HCT116 (cell line): ENCODE measurements around the gene UTS2. TPM values are rescaled to one million over a fixed set of nuclear protein-coding genes. Genes with fewer than 3 reads are reported as not detected.

Experiments used
- ATAC-seq: fragments of 200-7000 bp; cut with Tn5 transposase; 2 replicates; pipeline ENCODE4 v1.9.1; 2020; ENCODE audit warnings: mild to moderate bottlenecking, moderate library complexity
- BruUV-seq: library from RNA; stranded (reverse); fragments of 400-500 nt; replicated peaks from 2 replicates; lab custom pipeline; 2021; lab: Mats Ljungman, UMichigan
- CTCF ChIA-PET: fragments of 300-600 bp; sonication (Branson Sonifier 250); formaldehyde crosslinking; loops from one replicate; lab custom pipeline; 2021; ENCODE audit warnings: antibody characterized with exemption; lab: Charles Lee
- POLR2A ChIA-PET: fragments of 300-600, 350-600 bp; sonication (Branson Sonifier 250); formaldehyde crosslinking; loops from one replicate; lab custom pipeline; 2021; ENCODE audit warnings: antibody characterized with exemption; lab: Charles Lee
- RAD21 ChIA-PET, 2 experiments: fragments of 300-600 bp; sonication (Branson Sonifier 250); formaldehyde crosslinking; loops; one replicate each; lab custom pipeline; 2023; ENCODE audit warnings: low total read pairs in 2 of 2; ENCODE audit not compliant: uncharacterized antibody in 2 of 2, unreplicated experiment in 2 of 2, low non-redundant PET in 1 of 2; lab: Charles Lee
- DNase-seq: peaks from one replicate; pipeline ENCODE4 v3.0.0-alpha.2; 2010; ENCODE audit warnings: low read depth, low spot score
- H2AFZ ChIP-seq: fragments of 200-600 bp; shearing (Covaris generic), sonication (generic); 2 replicates; pipeline ENCODE4 v1.6.1; 2017; ENCODE audit warnings: low read depth, mixed run types, mixed read lengths, antibody characterized with exemption, low read length; ENCODE audit not compliant: poor library complexity, severe bottlenecking
- H3K27ac ChIP-seq: 2 replicates; pipeline ENCODE4 v1.5.1; 2012; ENCODE audit warnings: low read depth, low read length
- H3K27me3 ChIP-seq: fragments of 200-600 bp; sonication (generic); 2 replicates; pipeline ENCODE4 v1.6.1; 2016; ENCODE audit warnings: mixed run types, low read length, mixed read lengths; ENCODE audit not compliant: insufficient read depth
- H3K36me3 ChIP-seq, 2 experiments: fragments of 200-500 bp in 1 of 2; fragments of 200-600 bp in 1 of 2; sonication (Bioruptor generic) in 1 of 2; sonication (generic) in 1 of 2; 2 replicates each; pipeline versions ENCODE4 v1.5.1 to v1.6.1; 2014 to 2016; ENCODE audit warnings: low read length in 2 of 2, inconsistent platforms in 1 of 2, mixed read lengths in 1 of 2, mixed run types in 1 of 2; ENCODE audit not compliant: insufficient read depth in 2 of 2, control insufficient read depth in 1 of 2
- H3K4me1 ChIP-seq, 2 experiments: fragments of 200-600 bp in 1 of 2; sonication (generic) in 1 of 2; 2 replicates each; pipeline versions ENCODE4 v1.5.1 to v1.6.1; 2012 to 2017; ENCODE audit warnings: low read length in 2 of 2, inconsistent platforms in 1 of 2, mild to moderate bottlenecking in 1 of 2, mixed read lengths in 1 of 2, mixed run types in 1 of 2, moderate library complexity in 1 of 2; ENCODE audit not compliant: insufficient read depth in 2 of 2, control insufficient read depth in 1 of 2
- H3K4me2 ChIP-seq: fragments of 200-600 bp; sonication (generic); 2 replicates; pipeline ENCODE4 v1.6.1; 2017; ENCODE audit warnings: mixed run types, low read length, mixed read lengths
- H3K4me3 ChIP-seq, 2 experiments: fragments of 200-600 bp in 1 of 2; sonication (generic) in 1 of 2; replicated peaks in 1 of 2; 2 replicates each; pipeline ENCODE4 v1.5.1; 2011 to 2016; ENCODE audit warnings: low read length in 2 of 2, control low read depth in 1 of 2, low read depth in 1 of 2, mild to moderate bottlenecking in 1 of 2, mixed read lengths in 1 of 2, mixed run types in 1 of 2
- H3K79me2 ChIP-seq: fragments of 200-600 bp; sonication (generic); 2 replicates; pipeline ENCODE4 v1.6.1; 2017; ENCODE audit warnings: mild to moderate bottlenecking, mixed run types, low read length, moderate library complexity, mixed read lengths; ENCODE audit not compliant: insufficient read depth
- H3K9ac ChIP-seq: fragments of 200-600 bp; sonication (generic); 2 replicates; pipeline ENCODE4 v1.6.1; 2016; ENCODE audit warnings: low read length, mixed read lengths
- H3K9me2 ChIP-seq: fragments of 200-600 bp; sonication (generic), shearing (Covaris generic); 2 replicates; pipeline ENCODE4 v1.6.1; 2017; ENCODE audit warnings: mixed run types, mild to moderate bottlenecking, moderate library complexity; ENCODE audit not compliant: insufficient read depth
- H3K9me3 ChIP-seq, 2 experiments: fragments of 200-500 bp in 1 of 2; fragments of 200-600 bp in 1 of 2; sonication (Bioruptor generic) in 1 of 2; sonication (generic) in 1 of 2; 2 replicates each; pipeline ENCODE4 v1.6.1; 2014 to 2017; ENCODE audit warnings: low read length in 2 of 2, mixed read lengths in 2 of 2, inconsistent platforms in 1 of 2, low read depth in 1 of 2, mild to moderate bottlenecking in 1 of 2, mixed run types in 1 of 2, moderate library complexity in 1 of 2; ENCODE audit not compliant: control insufficient read depth in 1 of 2, insufficient read depth in 1 of 2
- H4K20me1 ChIP-seq: fragments of 200-600 bp; sonication (generic), shearing (Covaris generic); 2 replicates; pipeline ENCODE4 v1.6.1; 2017; ENCODE audit warnings: mixed run types, mild to moderate bottlenecking, moderate library complexity; ENCODE audit not compliant: insufficient read depth
- FOSL1 ChIP-seq: IDR thresholded peaks from 2 replicates; pipeline ENCODE4 v1.6.1; 2012; ENCODE audit warnings: low read depth
- MAX ChIP-seq: IDR thresholded peaks from 2 replicates; pipeline ENCODE4 v1.6.1; 2012
- POLR2A ChIP-seq: IDR thresholded peaks from 2 replicates; pipeline ENCODE4 v1.7.0; 2011; ENCODE audit warnings: borderline replicate concordance; ENCODE audit not compliant: insufficient read depth, insufficient read length; ENCODE audit errors: extremely low read depth
- POLR2AphosphoS5 ChIP-seq: IDR thresholded peaks from 2 replicates; pipeline ENCODE4 v1.6.1; 2011; ENCODE audit warnings: mild to moderate bottlenecking, low read depth, low read length, moderate library complexity
- SP1 ChIP-seq: IDR thresholded peaks from 2 replicates; pipeline ENCODE4 v1.6.1; 2012; ENCODE audit warnings: low read depth
- SRF ChIP-seq: IDR thresholded peaks from 2 replicates; pipeline ENCODE4 v1.6.1; 2012; ENCODE audit warnings: low read depth
- intact Hi-C: fragments of 100-400 bp; cut with micrococcal nuclease; formaldehyde crosslinking; loops from 2 replicates; pipeline ENCODE4 v1.10.0; 2022
- total RNA-seq: library from RNA; stranded (reverse); gene quantifications from one replicate; pipeline ENCODE4 v1.2.1, GENCODE V29; 2021; ENCODE audit not compliant: unreplicated experiment
- TF ChIP-seq, protein P1 (sequence below): IDR thresholded peaks from 2 replicates; pipeline ENCODE4 v1.6.1; 2011; ENCODE audit warnings: mild to moderate bottlenecking, low read length, moderate library complexity; ENCODE audit not compliant: insufficient replicate concordance; ENCODE audit errors: extremely low read depth

UTS2 gene
- total RNA-seq, 1 experiment from 2014 or later = 3.0 TPM

GRCh38 chr1:7809742-7810141 is 43.1 kb downstream of the UTS2 start:
- H4K20me1 ChIP-seq = no peaks in the 10 kb centered on the region
- DNase-seq = no peak
- peaks cover 10 to 12% of the 10 kb centered on the region in 2 experiments; a peak in 3 of 4 replicates for H3K9me3 ChIP-seq
- H3K4me3 ChIP-seq = no peak overlapping the region
- H3K9ac ChIP-seq = no peak overlapping the region
- BruUV-seq = no TSS peak
- H3K27me3 ChIP-seq = no peaks in the 10 kb centered on the region
- peaks cover 3 to 11% of the 10 kb centered on the region in 2 experiments; a peak in 3 of 4 replicates for H3K4me1 ChIP-seq
- no peak for ATAC-seq
- RAD21 ChIA-PET = no interaction called here
- H3K36me3 ChIP-seq = 0 out of 4 replicates have a peak, but pooled peaks cover 2 to 17% of the 10 kb centered on the region in 2 experiments
- H3K79me2 ChIP-seq = no peaks in the 10 kb centered on the region
- no peak overlapping the region for H2AFZ ChIP-seq
- no peaks in the 10 kb centered on the region for H3K9me2 ChIP-seq
- H3K27ac ChIP-seq = no peak overlapping the region
- POLR2A ChIA-PET = no interaction called here
- intact Hi-C loops = no loop called here
- CTCF ChIA-PET = interaction anchor here (0.8 kb wide), 1 partner anchor 94 kb away, joined by 4 read pairs; no protein-coding TSS in a partner anchor
- no peak for TF ChIP-seq MAX
- TF ChIP-seq, protein P1, sequence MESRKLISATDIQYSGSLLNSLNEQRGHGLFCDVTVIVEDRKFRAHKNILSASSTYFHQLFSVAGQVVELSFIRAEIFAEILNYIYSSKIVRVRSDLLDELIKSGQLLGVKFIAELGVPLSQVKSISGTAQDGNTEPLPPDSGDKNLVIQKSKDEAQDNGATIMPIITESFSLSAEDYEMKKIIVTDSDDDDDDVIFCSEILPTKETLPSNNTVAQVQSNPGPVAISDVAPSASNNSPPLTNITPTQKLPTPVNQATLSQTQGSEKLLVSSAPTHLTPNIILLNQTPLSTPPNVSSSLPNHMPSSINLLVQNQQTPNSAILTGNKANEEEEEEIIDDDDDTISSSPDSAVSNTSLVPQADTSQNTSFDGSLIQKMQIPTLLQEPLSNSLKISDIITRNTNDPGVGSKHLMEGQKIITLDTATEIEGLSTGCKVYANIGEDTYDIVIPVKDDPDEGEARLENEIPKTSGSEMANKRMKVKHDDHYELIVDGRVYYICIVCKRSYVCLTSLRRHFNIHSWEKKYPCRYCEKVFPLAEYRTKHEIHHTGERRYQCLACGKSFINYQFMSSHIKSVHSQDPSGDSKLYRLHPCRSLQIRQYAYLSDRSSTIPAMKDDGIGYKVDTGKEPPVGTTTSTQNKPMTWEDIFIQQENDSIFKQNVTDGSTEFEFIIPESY = no peak
- TF ChIP-seq SP1 = no peak
- no peak for TF ChIP-seq SRF
- TF ChIP-seq POLR2A = no peak
- no peak for TF ChIP-seq FOSL1
- no peak for TF ChIP-seq POLR2AphosphoS5
- H3K4me2 ChIP-seq = no peak overlapping the region; the same call in 1 of the 2 replicates
